HCT116 (cell line): Measurements from ENCODE around the gene ADAM10.

Experiments
- CEBPB ChIP-seq: IDR thresholded peaks from 2 replicates; pipeline ENCODE4 v1.6.1; 2012; ENCODE audit warnings: low read depth
- CTCF ChIP-seq, 3 experiments: fragments of 200-600 bp in 1 of 3; sonication (generic) in 1 of 3; IDR thresholded peaks in 2 of 3; conservative IDR thresholded peaks in 1 of 3; 2 replicates each; pipeline ENCODE4 v1.5.1; 2012 to 2017; ENCODE audit warnings: low read depth in 2 of 3, low read length in 2 of 3, antibody characterized with exemption in 1 of 3, borderline replicate concordance in 1 of 3, control low read depth in 1 of 3, mild to moderate bottlenecking in 1 of 3, mixed read lengths in 1 of 3, mixed run types in 1 of 3, moderate library complexity in 1 of 3; ENCODE audit not compliant: insufficient read depth in 1 of 3
- EZH2 ChIP-seq: fragments of 200-600 bp; sonication (generic); IDR thresholded peaks from 2 replicates; pipeline ENCODE4 v1.6.1; 2017; ENCODE audit warnings: antibody characterized with exemption, mixed run types
- EZH2phosphoT487 ChIP-seq: fragments of 200-600 bp; IDR thresholded peaks from 2 replicates; pipeline ENCODE4 v1.6.1; 2018; ENCODE audit warnings: antibody characterized with exemption, borderline replicate concordance
- FOSL1 ChIP-seq: IDR thresholded peaks from 2 replicates; pipeline ENCODE4 v1.6.1; 2012; ENCODE audit warnings: low read depth
- POLR2A ChIP-seq: IDR thresholded peaks from 2 replicates; pipeline ENCODE4 v1.7.0; 2011; ENCODE audit warnings: borderline replicate concordance; ENCODE audit not compliant: insufficient read depth, insufficient read length; ENCODE audit errors: extremely low read depth
- POLR2AphosphoS5 ChIP-seq: IDR thresholded peaks from 2 replicates; pipeline ENCODE4 v1.6.1; 2011; ENCODE audit warnings: mild to moderate bottlenecking, low read depth, low read length, moderate library complexity
- RAD21 ChIP-seq: IDR thresholded peaks from 2 replicates; pipeline ENCODE4 v1.6.1; 2012; ENCODE audit warnings: low read depth, mild to moderate bottlenecking
- REST ChIP-seq: IDR thresholded peaks from 2 replicates; pipeline ENCODE4 v1.6.1; 2012; ENCODE audit warnings: low read depth
- TCF7L2 ChIP-seq: IDR thresholded peaks from 2 replicates; pipeline ENCODE4 v1.7.0; 2011; ENCODE audit warnings: borderline replicate concordance, inconsistent platforms; ENCODE audit not compliant: insufficient read depth, insufficient read length; ENCODE audit errors: extremely low read depth
- YY1 ChIP-seq: IDR thresholded peaks from 2 replicates; pipeline ENCODE4 v1.6.1; 2011; ENCODE audit warnings: low read length, low read depth, moderate library complexity, mild to moderate bottlenecking; ENCODE audit not compliant: insufficient replicate concordance; ENCODE audit errors: extremely low read depth
- ZFX ChIP-seq: fragments of 450-650 bp; IDR thresholded peaks from 2 replicates; pipeline ENCODE4 v1.6.1; 2017

DNA sequence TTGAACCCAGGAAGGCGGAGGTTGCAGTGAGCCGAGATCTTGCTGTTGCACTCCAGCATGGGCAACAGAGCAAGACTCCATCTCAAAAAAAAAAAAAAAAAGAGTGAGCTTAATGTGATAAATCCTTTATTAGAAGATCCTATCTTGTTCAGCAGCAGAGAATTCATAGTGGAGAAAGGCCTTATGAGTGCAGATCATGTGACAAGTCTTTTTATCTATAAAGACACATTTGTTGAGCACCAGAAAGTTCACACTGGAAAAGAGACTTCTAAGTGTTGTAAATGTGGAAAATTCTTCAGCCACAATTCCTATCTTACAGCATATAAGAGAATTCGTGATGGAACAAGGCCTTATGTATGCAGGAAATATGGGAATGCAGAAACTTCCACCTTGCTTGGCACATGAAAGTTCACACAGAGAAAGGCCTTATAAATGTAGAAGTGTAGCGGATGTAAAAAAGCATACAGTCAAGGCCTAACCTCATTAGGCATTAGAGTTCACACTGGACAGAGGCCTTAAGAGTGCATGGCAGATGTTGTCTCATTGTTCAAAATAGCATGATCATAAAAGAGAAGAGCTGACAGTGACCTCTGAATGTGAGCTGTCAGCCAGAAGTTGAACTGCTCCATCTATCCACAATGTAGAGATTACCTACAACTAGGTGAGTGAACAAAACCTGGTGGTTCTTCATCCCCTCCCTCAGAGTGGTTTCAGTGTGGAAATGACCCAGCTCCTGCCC is 16.7 kb downstream of the ADAM10 start:
- no peak for TF ChIP-seq CTCF (IDR thresholded peaks at IDR 0.05 in 2 of 3, conservative IDR thresholded peaks at IDR 0.05 in 1 of 3; ENCODE audit: borderline replicate concordance in 1 of 3, insufficient read depth in 1 of 3, low read depth in 2 of 3, low read length in 2 of 3)
- no peak for TF ChIP-seq ZFX
- no peak for TF ChIP-seq RAD21
- TF ChIP-seq CEBPB, result no peak
- no peak for TF ChIP-seq EZH2phosphoT487
- no peak for TF ChIP-seq REST
- no peak for TF ChIP-seq POLR2AphosphoS5
- TF ChIP-seq FOSL1, result no peak
- TF ChIP-seq TCF7L2, result no peak
- TF ChIP-seq POLR2A, result no peak
- no peak for TF ChIP-seq YY1
- no peak for TF ChIP-seq EZH2
